NCI-H2107 (cell line): ENCODE data around the gene SYT4.
"Not testable (repeated sequence)": the region's sequence is repeated elsewhere in the genome, so short reads cannot be mapped to it uniquely, and the experiment has no call there.

Experiments
- DNase-seq: peaks from one replicate; lab custom pipeline; 2025; lab: John Stamatoyannopoulos, UW

Gene SYT4, protein sequence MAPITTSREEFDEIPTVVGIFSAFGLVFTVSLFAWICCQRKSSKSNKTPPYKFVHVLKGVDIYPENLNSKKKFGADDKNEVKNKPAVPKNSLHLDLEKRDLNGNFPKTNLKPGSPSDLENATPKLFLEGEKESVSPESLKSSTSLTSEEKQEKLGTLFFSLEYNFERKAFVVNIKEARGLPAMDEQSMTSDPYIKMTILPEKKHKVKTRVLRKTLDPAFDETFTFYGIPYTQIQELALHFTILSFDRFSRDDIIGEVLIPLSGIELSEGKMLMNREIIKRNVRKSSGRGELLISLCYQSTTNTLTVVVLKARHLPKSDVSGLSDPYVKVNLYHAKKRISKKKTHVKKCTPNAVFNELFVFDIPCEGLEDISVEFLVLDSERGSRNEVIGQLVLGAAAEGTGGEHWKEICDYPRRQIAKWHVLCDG

DNA sequence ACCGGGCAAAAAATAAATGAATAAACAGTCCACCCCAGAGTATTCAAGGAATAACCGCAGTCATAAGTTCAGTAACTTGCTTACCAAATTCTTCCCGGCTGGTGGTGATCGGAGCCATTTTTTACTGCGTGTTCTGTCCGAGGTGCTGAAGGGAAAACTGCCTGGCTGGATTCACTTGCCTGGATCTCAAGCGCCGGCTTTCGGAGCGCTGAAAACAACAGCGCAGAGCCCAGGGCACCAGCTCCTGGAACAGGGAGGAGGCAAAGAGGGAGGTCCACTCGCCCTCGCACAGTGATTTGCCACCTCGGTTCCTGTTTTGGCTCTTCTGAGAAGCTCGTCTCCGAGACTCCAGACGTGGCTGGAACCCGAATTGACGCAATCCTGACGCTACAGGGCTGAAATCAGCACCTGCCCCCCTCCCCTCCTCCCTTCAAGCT lies at the start of gene SYT4:
SYT4 (minus strand) TSS at position 327 of the 437 bp plus-strand sequence; CDS start at position 118, 209 bp downstream.
- peak; percentile 76 for DNase-seq

DNA sequence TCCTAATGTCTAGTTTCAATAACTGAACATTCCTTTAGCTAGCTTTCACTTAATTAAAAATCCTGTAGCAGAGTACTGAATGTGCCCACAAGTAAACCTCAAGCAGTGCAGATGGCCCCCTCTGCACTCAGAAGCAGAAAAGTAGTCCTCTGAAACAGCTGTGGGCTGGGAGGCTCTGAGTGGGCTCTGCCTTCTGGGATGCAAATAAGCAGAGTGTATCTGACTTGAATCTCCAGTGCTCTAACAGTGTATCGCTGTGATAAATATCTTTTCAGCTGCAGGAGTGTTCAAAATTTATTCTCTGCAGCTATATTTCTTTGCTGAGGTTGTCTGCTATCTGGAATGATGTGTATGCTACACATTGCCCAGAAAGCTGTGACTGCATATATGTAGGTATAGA lies 44.8 kb upstream of the SYT4 start:
- DNase-seq: no peak

DNA sequence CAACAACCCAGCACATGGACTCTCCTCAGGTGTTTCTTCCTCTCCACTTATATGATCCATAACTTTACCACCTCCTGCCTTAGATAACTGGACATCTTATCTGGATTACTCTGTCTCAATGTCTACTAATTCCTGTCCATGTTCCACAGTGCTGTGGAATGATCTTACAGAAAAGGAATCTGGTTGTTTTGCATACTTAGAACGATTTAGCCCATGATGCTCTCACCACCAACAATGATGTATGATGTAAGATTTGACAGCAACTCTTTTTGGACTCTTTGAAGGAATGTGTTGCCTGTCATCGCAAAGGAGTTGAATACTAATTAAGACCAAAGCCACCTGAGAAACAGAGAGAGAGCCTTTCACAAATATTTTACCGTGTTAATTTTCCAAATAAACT lies 37.7 kb upstream of the SYT4 start:
- DNase-seq: no peak

DNA sequence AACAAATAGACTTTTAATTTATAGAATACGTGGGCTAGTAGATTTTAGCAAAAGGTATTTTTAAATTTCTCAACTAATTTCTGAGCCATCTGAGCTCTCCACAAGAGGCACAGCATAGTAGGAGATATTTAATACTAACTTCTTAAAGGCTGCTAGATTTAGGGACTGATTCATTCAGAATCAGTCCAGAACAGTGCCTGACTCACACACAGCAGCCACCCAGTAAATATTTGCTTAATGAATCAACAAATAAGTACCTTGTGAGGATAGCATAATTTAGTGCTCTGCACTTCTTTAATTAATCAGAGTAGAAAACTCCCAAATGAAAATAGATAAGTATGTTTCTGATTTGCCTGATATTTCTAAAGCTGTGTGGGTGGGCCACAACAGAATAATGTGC lies 35.6 kb upstream of the SYT4 start:
- no peak for DNase-seq

DNA sequence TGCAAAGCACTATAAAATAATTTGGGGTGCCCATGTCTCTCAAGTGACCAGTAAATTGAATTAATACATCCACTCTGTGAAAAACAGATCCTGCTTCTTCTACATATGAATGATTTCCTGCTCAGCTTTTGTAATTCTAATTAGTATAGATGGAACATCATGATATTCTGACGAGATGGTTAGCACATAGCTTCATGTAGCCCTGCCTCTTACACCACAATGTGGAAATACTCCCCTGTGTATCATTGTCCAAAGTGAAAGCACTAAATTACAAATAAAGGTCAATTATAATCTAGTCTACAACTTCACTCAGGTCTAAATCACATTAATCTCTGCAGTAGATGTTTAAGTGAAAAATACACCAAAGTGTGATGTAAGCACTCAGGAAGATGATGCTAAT lies 32.9 kb upstream of the SYT4 start:
- no peak for DNase-seq

DNA sequence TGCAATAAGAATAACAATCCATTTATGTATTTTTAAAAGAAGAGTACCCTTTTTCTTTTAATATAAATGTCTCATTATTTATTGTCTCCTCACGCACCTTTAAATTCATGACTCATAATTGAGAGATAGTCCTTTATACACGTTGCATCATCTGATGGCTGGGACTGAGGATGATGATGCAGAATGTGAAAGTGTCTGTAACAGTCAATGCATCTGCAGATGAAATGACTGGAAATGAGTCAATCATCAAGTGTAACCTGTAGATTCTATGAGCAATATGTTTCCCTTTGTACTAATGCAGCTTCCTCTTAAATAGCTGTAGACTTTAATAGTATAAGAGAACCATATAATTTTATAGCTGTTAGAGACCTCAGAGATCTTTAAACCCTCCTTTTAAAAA lies 26.1 kb upstream of the SYT4 start:
- no peak for DNase-seq

DNA sequence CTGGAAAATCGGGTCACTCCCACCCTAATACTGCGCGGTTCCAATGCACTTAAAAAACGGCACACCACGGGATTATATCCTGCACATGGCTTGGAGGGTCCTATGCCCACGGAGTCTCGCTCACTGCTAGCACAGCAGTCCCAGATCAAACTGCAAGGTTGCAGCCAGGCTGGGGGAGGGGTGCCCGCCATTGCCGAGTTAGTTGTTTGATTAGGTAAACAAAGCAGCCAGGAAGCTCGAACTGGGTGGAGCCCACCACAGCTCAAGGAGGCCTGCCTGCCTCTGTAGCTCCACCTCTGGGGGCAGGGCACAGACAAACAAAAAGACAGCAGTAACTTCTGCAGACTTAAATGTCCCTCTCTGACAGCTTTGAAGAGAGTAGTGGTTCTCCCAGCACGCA lies 8.9 kb upstream of the SYT4 start:
- DNase-seq: not testable (repeated sequence)

DNA sequence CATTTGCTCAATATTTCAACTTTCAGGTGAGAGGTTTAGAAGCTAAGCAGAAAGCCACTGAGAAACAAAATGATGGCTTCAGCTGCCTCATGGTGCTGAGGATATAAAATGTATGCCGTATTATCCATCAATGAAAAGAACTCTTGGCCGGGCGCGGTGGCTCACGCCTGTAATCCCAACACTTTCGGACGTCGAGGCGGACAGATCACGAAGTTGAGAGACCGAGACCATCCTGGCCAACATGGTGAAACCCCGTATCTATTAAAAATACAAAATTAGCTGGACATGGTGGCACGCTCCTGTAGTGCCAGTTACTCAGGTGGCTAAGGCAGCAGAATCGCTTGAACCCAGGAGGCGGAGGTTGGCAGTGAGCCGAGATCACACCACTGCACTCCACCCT lies 6.0 kb upstream of the SYT4 start:
- DNase-seq: no peak

DNA sequence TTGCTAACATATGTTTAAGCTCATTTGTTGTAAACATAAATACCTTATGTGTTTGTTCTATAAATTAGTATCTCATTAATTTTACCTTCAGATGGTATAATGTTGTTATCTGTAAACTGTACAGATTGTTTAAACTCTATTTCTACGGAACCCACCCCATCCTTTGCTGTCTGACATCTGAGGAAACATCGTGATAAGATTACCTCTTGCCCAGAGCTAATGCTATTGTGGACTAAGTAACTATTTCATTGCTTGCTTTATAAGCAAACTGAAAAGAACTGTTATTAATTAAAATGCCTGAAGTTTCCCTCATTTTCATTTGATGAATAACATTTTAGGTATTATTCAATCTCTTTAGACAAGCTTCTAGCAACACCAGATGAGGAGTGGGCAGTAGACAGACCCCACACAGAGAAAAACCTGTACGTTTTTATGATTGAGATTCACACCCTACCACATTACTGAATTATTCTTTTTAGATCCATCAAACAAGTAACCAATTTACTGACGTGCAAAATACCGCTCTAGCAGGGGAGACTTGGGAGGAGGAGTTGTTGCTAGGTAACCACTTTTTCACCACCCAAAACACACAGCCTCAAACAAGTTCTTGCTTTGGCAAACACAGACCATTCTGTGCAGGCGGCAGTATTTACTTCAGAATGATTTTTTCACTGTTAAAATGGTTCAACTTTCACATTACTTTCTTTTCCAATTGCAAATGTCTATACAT lies 1.9 kb upstream of the SYT4 start:
- DNase-seq: peak; percentile 78

DNA sequence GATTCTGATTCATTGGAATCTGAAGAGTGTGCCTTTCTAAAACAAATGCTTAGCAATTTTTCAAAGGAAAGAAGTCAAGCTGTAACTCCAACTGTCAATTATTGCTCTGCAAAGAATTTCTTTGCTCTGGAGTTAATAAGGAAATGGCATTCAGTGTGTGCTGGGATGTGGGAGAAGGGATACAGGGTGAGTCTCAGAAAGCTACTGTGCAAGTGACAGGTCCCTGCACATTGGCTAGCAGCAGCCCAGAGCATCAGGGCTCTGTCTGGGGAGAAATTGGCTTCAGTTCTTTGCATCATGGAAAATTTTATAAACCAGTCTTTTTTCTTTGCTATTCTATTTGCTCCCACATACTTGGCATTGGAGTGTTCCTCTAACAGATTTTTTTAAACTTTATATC lies 1.1 kb upstream of the SYT4 start:
- no peak for DNase-seq

DNA sequence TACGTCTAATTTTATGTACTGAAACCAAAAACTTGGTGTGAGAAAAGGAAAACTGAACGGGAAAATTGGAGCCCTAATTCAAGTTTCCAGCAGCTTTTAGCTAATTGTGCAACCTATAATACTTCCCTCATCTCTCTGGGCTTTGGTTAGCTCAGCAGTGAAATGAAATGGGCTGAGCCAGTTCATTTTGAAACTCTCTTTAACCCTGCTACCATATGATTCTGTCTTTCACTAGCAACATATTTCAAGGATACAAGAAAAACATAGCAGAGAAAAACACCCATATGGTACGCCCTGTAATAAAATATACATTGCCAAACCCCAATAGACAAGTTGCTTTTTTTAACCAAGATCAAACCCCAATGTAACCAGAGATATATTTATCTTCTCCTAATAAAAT lies 799 bp downstream of the SYT4 start:
- no peak for DNase-seq

DNA sequence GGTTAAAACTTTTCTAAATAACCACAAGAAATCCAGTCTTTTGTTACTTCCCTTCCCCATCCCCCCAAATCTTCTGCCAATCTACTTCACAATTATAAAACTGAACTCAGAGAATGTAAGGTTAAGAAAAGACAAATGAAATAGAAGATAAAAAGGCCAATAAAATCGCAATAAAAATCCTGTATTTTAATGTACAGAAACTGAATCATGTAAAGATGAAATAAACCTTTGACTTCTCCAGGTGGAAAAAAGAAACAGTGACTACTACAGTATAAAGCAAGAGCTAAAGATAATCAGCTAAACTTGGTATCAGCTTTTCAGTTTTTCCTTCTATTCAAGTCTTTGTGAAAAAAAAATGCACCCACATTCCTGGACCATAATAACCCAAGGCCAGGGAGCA lies 1.7 kb downstream of the SYT4 start:
- DNase-seq: no peak

DNA sequence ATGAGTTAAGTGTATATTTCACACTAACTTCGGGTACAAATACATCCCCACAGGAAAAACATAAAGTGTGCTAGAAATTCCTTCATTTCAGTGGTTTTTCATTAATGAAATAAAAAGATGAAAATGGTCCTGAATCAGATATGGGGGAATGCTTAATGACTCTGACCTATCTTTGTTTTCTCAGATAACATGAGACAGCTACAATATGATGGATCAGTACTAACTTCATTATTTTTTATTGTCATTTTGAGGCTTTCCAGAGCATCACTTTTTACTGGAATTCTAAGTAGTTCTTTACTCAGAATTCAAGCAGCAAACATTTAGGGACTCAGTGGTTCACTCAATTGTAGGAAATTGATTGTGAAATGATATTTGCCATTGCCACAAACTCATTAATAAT lies 2.8 kb downstream of the SYT4 start:
- no peak for DNase-seq

DNA sequence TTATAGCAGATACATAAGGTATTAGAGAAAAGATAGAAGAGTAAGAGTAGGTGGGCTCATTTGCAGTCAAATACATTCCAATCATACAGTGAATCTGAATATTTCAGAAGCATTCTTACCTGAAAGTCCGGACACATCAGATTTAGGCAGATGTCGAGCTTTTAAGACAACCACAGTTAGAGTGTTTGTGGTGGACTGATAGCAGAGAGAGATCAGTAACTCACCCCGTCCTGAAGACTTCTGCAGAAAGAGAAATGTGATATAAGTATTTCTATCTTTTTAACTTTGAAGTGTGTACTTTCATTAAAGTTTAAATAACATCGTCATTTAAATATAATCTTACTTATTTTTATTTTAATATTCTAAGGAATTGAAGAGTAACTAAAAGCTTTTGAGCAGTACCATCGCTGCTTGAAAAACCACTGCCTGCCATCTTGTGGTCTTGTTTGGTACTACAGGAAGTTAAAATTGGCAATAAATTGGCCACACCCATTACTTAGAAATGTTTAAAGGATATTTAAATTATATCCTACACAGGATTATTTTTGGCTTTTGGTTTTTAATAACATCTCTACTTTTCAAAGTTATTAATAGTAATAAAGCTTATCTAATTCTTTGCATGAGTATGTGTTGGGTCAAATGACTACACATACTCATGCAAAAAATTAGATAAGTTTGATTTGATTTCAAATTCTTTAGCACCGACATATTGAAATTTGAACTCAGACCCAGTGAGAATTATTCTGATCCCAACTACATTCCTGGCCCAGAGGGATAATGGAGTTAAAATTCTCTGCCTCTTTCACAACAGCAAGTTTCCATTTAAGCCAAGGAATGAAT lies 5.5 kb downstream of the SYT4 start:
- peak; percentile 34 for DNase-seq

DNA sequence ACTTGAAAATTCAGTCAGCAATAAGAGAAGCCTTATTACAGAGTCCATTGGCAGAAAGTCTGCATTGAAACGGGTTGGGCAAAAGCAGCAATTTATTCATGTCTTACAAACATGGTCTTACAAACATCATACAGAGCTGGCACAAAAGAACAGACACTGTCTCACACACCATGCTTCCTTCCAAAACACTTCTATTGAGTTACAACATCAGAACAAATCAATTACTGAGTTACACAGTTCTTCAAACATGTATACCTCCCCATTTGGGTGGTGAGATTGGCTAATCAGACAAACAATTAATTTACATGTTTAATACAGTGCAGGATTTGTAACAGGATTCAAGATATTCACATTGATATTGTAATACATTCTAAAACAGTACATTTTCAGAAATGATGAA lies 9.5 kb downstream of the SYT4 start:
- DNase-seq: no peak

DNA sequence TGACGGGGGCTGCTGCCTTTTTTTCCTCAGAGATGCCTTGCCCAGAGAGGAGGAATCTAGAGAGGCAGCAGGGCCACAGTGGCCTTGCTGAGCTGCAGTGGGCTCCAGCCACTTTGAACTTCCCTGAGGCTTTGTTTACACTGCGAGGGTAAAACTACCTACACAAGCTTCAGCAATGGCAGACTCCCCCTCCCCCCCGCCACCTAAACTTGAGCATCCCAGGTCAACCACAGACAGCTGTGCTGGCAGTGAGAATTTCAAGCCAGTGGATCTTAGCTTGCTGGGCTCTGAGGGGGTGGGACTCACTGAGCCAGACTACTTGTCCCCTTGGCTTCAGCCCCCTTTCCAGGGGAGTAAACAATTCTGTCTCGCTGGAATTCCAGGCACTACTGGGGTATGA lies 11.8 kb downstream of the SYT4 start:
- DNase-seq: no peak

DNA sequence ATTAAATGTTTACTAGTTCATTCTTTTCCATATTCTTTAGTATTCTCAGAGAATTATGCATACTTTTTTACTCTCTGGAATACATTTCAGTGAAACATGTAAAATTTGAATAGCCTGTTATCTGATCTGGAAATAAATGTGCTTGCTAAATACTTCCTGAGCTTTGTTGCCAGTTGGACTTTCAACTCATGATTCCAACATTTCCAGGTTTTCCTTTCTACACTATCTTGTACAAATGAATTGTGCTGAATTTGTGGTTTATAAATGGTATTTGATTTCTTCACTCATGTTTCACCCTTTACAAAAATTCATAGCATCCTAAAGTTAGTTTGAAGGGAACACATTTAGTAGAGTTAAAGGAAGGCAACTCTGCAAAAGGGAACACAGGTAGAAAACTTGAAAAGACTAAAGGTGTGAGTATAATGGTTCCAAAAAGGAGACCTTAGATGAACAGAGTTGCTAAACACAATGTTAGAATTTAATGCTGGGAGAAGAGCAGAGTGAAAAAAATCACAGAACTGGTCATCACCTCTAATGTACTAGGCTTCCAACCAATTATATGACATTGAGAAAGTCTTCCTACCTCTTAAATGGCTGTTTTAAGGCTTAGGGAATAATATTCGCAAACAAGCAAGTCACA lies 28.6 kb downstream of the SYT4 start:
- DNase-seq: no peak

DNA sequence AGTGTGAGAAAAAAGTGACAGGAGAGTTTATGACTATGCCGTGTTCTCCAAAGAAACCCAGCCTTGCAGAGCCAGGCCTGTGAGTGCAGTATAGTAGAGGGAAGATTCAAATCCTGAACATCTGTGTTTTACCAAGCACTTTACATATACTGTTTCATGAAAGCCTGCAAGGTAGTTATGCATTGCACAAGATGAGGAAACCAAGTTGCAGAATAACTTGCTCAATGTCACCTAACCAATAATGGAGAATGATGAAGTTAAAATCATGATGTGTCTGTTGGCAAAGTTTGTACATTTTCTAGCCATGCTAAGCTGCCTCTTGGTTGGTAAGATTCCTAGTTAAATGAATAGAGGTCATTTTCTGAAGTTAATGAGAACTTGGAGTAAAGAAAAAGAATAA lies 29.3 kb downstream of the SYT4 start:
- DNase-seq: no peak

DNA sequence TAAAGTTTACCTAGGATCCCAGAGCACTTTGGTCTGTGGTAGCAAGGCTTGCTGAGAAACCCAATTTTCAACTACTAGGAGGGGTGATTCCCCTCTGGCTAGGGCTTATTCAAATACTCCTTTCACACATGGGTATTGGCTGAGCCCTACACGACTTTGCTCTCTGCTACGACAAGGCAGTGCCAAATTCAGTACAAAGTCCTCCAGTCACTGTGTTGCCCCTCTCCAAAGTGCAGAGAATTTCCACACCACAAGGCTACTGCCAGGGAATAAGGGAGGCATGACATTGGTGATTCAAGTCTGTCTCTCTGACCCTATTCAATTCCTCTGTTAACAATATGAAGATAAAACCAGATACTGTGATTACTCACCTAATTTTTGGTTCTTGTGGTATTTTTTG lies 38.9 kb downstream of the SYT4 start:
- no peak for DNase-seq

DNA sequence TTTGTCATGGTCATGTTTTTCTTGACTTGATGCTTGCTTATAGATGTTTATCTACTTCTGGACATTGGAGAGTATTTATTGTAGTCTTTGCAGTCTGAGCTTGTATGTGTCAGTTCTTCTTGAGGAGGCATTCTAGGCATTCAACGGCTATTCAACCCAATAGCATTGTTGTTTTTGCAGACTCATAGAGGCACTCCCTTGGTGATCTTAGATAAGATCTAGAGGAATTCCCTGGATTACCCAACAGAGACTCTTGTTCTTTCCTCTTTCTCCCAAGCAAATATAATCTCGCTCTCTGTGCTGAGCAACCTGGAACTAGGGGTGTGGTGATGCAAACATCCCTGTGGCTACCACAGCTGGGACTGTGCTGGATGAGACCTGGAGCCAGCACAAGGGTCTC lies 40.4 kb downstream of the SYT4 start:
- no peak for DNase-seq

DNA sequence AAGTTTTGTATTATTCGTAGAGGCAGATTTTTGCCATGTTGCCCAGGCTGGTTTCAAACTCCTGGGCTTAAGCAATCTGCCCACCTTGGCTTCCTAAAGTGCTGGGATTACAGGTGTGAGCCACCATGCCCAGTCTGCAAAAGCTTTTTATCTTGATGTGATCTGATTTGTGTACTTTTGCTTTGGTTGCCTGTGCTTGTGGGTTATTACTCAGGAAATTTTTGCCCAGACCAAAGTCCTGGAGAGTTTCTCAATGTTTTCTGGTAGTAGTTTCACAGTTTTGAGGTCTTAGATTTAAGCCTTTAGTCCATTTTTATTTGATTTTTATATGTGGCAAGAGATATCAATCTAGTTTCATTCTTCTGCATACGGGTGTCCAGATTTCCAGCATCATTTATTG lies 42.4 kb downstream of the SYT4 start:
- DNase-seq: no peak

DNA sequence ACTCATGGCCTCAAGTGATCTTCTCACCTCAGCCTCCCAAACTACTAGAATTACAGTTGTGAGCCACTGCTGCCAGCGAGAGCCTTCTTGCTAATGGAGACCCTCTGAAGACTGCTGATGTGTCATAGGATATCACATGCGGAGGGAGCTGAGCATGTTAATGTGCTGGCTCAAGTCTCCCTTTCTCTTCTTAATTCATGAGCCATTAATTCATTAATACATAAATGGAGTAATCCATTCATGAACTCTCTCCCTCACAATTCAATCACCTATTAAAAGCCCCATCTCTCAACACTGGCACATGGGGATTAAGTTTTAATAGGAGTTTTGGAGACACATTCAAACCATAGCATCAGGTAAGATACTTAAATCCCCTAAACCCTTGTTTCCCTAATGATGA lies 54.8 kb downstream of the SYT4 start:
- no peak for DNase-seq
